DMS 273 treated with DMSO at 0.1 percent for 48 hours (cell line): Measurements from ENCODE around the gene INF2.
"Not testable (repeated sequence)": the region's sequence is repeated elsewhere in the genome, so short reads cannot be mapped to it uniquely, and the experiment has no call there.

ENCODE experiments used
- DNase-seq: peaks from one replicate; lab custom pipeline; 2025; lab: John Stamatoyannopoulos, UW

INF2 gene

GRCh38 chr14:104734991-104735779, 45.8 kb downstream of the INF2 start:
- no peak for DNase-seq

DNA sequence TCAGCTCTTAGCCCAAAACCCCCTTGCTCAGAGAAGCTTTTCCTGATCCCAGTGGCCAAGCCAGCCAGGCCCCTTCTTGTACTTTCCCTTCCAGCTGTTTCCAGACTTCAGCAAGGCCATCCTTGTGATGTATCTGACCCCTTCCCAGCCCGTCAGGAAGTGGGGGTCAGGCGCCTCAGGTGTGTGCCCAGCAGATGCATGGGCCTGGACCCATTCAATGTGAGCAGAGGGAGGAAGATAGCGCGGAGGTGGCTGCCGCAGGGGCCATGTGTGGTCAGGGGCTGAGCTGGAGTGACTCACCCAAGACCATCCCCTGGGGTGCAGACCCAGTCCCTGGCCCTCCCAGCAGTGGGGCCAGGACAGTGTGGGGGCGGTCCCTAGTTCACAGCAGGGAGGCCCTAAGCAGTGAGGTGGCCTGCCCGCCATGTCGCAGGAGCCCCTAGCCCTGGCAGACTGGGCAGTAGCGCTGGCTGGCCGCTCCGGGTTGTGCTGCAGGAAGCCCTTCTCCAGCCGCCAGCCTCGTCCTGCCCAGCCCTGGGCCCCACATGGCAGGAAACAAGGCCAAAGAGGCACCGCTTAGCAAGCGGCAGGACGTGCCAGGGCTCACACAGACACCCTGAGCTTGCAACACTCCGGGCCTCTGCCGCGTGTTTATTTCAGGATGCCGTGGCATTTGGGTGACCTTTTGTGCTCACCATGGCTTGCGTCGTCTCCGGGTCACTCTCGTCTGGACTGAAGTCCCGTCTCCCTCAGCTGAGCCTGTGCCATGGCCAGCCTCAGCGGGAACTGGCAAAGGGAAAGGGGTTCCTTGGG, 46.6 kb downstream of the INF2 start:
- no peak for DNase-seq

DNA sequence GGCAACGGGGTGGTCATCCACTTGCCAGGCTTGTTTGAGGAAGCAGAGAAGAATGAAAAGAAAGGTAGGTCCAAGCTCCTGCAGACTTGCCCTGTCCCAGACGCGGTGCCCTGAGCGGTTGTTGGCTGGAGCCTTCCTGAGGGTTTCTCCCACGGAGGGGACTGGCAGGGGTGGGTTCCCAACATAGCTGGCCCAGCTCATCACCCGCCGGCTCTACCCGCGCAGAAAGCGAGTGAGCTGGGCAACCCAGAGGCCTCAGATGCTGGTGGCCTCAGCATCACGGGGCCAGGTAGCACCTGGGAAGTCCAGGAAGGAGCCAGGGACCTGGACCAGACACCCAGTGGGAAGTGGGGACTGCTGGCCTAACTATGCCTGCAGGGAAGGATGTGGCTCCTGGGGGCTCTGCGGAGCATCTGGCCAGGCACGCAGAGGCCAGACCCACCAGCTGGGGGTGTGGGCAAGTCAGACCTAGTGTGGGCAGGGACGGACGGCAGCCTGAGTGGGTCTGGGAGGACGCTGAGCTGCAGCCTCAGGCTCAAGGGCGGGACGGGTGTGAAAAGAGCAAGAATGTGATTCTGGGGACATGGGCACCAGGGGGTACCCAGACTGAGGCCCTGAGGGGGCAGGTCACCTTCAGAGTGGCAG, 49.1 kb downstream of the INF2 start:
- no peak for DNase-seq

DNA sequence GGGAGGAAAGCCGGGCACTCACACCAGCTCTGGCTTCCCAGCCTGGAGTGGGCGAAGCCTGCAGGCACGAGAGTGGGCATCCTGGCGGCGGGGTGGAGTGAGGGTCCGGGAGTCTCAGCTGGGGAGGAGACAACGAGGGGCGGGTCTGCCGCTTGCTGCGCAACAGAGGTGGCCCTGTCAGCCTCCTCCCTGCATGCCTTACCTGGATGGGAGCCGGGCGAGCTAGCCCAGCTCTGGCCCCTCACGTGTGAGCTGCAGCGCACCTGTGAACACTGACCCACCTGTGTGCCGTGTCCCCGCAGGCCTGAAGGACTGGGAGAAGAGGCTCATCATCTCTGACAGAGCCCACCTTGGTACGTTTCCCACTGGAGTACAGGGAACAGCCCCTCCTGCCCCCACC, 49.6 kb downstream of the INF2 start:
- DNase-seq: no peak

- no peak for DNase-seq
These were observed 50.4 kb downstream of the INF2 start for GRCh38 chr14:104739546-104740516.

DNA sequence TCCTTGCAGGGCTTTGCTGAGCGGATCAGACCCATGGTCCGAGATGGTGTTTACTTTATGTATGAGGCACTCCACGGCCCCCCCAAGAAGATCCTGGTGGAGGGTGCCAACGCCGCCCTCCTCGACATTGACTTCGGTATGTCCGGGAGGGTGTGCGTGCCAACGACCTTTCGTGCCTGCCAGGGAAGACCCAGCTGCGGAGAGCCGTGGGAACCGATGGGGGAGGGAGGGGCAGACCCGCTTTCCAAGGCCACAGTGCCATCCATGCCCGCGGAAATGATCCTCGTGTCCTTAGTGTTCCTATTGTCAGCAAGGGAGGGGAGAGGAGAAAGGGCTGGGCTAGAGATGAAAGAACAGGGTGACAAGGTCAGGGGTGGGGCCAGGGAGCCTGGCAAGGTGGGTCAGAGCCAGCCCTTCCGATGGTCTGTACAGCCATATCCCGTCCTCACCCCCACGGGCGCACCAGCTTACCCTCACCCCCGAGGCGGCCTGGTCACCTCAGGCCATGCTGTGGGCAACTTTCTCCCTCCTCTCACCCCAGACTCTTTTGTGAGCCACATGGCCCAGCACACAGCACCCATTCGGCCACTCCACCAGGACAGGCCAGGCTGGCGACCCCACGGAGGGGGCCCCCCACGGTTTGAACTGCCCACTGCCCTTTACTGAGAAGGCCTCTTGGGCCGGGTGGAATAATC, 51.8 kb downstream of the INF2 start:
- no peak for DNase-seq

DNA sequence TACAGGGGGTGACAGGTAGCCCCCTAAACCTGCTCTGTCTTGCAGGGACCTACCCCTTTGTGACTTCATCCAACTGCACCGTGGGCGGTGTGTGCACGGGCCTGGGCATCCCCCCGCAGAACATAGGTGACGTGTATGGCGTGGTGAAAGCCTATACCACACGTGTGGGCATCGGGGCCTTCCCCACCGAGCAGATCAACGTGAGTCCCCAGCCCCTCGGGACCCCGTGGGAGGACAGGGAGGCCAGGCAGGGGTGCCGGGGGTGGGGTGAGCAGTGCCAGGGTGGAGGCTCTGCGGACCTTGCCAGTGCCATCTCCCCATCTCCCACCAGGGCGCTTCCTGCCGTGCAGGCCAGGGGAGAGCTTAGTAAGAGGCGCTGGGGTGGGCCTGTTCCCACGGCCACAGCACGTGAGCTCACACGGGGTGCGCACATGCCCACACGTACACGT, 52.4 kb downstream of the INF2 start:
- DNase-seq: no peak

DNA sequence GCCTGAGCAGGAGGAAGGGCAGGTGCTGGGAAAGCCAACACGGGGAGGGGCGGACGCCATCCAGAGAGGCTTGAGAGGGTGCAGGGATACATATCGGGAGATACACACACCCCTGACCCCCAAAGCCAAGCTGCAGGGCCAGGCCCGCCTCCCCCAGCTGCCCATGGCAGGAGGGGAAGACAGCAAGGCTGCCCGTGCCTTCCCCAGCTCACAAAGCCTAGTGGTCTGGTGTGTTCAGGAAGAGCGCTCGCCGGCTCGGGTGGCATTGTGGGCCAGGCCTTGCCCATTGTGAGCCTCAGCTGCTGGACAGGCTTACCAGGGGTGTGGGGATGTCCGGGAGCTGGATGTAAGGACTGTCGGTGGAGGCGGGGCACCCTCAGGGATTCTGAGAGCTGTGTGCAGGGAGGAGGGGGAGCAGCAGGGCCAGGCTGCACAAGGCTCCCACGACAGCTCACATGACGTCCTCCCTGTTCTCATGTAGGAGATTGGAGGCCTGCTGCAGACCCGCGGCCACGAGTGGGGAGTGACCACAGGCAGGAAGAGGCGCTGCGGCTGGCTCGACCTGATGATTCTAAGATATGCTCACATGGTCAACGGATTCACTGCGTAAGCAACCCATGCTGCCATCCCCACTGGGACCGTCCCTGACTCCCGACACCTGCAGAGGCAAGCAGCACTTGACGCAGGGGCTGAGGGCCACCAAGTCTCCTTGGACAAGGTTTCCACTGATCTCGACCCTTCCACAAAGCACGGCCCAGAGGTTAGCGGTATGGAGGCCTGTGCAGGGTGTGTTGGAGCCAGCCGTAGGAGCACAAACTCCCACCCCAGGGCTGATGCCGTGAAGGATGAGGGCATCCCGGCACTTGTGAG, 53.4 kb downstream of the INF2 start:
- DNase-seq: no peak

DNA sequence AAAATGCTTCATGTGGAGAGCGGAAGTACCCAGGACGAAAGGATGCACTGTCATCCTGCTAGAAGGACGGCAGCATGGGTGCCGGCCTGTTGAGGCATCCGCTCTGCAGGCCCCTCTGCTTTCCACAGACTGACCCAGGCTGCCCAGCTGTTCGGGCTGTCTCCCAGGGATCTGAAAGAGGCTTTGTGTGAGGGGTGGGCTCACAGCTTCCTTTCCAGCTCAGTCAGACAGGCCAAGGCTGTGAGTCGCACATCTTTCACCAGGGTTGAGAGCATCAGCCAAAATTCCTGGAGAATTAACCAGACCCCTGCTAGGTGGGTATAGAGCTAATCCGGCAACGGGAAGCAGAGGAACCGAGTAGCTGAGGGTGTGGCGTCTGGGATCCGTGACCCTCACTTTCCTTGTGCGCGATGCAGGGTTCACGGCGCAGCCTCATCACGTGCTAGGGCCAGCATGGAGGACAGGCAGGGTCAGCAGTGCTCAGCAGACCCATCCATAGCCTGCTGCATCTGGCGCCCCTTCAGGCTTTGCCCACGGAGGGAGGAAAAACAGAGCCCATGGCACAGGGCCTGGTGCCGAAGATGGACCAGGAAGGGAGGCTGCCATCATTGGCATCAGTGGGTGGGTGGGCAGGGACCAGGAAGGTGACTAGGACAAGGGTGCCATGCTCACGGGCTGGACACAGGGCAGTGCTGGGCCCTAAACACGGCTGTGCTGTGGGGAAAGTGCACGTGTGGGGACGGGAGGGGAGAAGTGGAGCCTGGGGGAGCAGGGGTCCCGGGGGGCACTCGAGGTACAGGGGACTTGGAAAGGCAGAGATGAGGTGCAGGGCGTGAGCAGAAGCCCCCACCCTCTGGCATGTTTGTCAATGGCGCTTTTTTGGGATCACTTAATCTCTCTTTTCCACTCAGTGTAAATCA, 54.3 kb downstream of the INF2 start:
- no peak for DNase-seq

- DNase-seq: no peak
These were observed 55.1 kb downstream of the INF2 start for GRCh38 chr14:104744484-104744883.

GRCh38 chr14:104745431-104745830, 56.0 kb downstream of the INF2 start:
- no peak for DNase-seq

- no peak for DNase-seq
These were observed 56.7 kb downstream of the INF2 start for GRCh38 chr14:104746071-104746545.

- DNase-seq: no peak
These were observed 57.6 kb downstream of the INF2 start for GRCh38 chr14:104746934-104747481.

DNA sequence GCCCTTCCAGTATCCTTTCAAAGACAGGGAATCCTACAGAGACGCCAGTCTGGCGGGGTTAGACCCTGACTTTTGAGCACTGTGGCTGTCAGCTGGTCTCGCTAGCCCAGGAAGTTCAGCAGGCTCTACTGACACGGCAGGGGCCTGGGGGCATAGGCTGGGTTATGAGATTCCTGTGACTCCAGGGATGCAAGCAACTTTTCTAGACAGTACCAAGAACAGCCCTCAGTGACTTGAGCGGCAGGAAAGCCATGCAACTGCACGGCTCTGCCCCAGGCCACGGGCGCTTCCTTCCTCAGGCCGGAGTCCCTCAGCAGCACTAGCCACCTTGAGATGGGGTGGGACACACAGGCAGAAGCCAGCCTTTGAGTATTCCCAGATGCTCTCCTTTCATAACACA, 58.5 kb downstream of the INF2 start:
- no peak for DNase-seq

- peak; percentile 69 for DNase-seq
These were observed 59.8 kb downstream of the INF2 start for GRCh38 chr14:104749111-104749649.

- DNase-seq: no peak
These were observed 60.8 kb downstream of the INF2 start for GRCh38 chr14:104750056-104750752.

- DNase-seq: not testable (repeated sequence)
These were observed 61.3 kb downstream of the INF2 start for GRCh38 chr14:104750753-104751057.
